Activated T-helper 1 cell treated with anti-CD3 and anti-CD28 coated beads, Interleukin-12 subunit alpha, Interleukin-12 subunit beta, Interleukin-2, Interleukin-4 antibody, amounts not matched to agents 30 ng/mL and 10 ng/mL and 1 ng/mL, durations not matched to agents 14 hours and 24 hours and 36 hours (primary cell): Measurements from ENCODE around the gene RGS3. TPM values are rescaled to one million over a fixed set of nuclear protein-coding genes. Genes with fewer than 3 reads are reported as not detected.

ENCODE experiments used
- DNase-seq: peaks from one replicate; pipeline ENCODE4 v3.0.0; 2021; ENCODE audit warnings: low spot score
- H3K27ac Mint-ChIP-seq: one replicate; pipeline ENCODE4 v1.8.0; 2021; ENCODE audit warnings: mild to moderate bottlenecking, mixed read lengths
- H3K27me3 Mint-ChIP-seq: one replicate; pipeline ENCODE4 v1.8.0; 2022; ENCODE audit warnings: mild to moderate bottlenecking, moderate library complexity, mixed read lengths; ENCODE audit not compliant: insufficient read depth
- H3K36me3 Mint-ChIP-seq: one replicate; pipeline ENCODE4 v1.8.0; 2021; ENCODE audit warnings: low read depth, mixed read lengths
- H3K4me1 Mint-ChIP-seq: one replicate; pipeline ENCODE4 v1.8.0; 2021; ENCODE audit warnings: low read depth, mixed read lengths
- H3K4me3 Mint-ChIP-seq: one replicate; pipeline ENCODE4 v1.8.0; 2021; ENCODE audit warnings: mild to moderate bottlenecking, moderate library complexity, mixed read lengths
- H3K9me3 Mint-ChIP-seq: one replicate; pipeline ENCODE4 v1.8.0; 2021; ENCODE audit warnings: mixed read lengths
- intact Hi-C: fragments of 100-400 bp; cut with micrococcal nuclease; formaldehyde crosslinking; loops from one replicate; pipeline ENCODE4 v1.15.1; 2024
- total RNA-seq: library from RNA; stranded (reverse); gene quantifications from 2 replicates; pipeline ENCODE4 v1.2.3, GENCODE V29; 2022

The RGS3 gene
- total RNA-seq, 1 donor from 2014 or later = 128 TPM

DNA sequence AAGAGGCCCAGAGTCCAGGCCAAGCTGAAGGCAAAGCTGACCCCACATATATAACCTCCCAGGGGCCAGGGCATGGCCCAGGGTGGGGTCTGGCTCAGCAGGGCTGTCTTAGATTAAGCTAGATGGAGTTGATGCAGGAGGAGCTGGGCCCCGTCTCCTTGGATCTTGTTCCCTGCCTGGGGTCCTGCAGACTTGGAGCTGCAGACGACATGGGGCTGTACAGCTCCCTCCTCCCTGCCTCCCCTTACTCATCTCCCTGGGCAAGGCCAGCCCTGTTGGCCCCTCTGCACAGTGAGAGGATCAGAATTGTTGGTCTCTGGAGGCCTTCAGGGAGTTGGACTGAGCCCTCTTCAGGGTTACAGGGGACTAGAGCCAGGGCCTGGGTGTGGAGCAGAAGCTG lies 134.9 kb downstream of the RGS3 start:
- Mint-ChIP-seq H3K9me3 (no peaks in the 10 kb centered on the region), H3K4me3 (no peak overlapping the region), H3K27ac (no peak overlapping the region), H3K27me3 (no peaks in the 10 kb centered on the region), H3K36me3 (peaks cover 18% of the 10 kb centered on the region), H3K4me1 (peaks cover 5% of the 10 kb centered on the region)
- intact Hi-C loops = no loop called here
- DNase-seq = no peak

DNA sequence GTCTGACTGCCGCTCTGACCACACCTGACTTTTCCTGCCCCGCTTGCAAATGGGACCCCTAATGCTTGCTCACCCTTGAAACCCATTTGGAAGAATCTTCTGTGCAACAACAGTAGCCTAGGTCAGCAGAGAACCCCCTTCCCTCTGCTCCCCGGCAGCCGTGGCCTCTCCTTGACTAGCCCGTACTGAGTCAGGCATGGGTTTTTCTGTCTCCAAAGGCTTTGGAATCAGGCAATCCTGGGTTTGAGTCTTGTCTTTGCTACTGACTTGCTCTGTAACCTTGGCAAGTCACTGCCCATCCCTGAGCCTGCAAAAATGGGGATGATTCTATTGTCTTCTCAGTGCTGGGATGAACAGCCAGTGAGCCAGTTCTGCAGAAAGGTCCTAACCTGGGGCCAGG lies 135.4 kb downstream of the RGS3 start:
- H3K4me3 Mint-ChIP-seq = no peak overlapping the region

DNA sequence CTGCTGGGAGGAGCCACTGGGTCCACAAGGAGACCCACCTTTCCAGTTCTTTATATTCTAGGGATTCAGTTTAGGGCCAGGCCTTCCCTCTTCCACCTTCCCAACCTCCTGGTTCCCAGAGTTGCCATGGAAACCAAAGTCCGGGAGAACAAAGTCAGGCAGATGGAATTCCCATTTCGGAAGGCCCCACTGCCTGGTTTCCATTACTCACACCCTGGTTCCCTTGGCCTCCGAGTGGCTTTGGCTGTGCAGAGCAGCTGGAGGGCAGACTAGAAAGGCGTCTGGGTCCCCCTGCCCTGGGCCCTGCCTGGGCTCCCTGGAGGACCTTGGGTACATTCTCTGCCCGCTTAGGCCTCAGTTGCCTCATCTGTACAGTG lies 136.1 kb downstream of the RGS3 start:
- H3K27me3 Mint-ChIP-seq = no peaks in the 10 kb centered on the region
- no peaks in the 10 kb centered on the region for H3K9me3 Mint-ChIP-seq
- peaks cover 5% of the 10 kb centered on the region for H3K4me1 Mint-ChIP-seq
- H3K4me3 Mint-ChIP-seq = no peak overlapping the region
- peak overlapping the region; percentile 34 for H3K27ac Mint-ChIP-seq
- DNase-seq = no peak
- peaks cover 18% of the 10 kb centered on the region for H3K36me3 Mint-ChIP-seq
- intact Hi-C loops = no loop called here

More for the DNA sequence above, 135.4 kb downstream of the RGS3 start:
- DNase-seq = no peak
- no peaks in the 10 kb centered on the region for H3K27me3 Mint-ChIP-seq
- intact Hi-C loops = no loop called here
- H3K9me3 Mint-ChIP-seq = no peaks in the 10 kb centered on the region
- peaks cover 5% of the 10 kb centered on the region for H3K4me1 Mint-ChIP-seq
- no peak overlapping the region for H3K27ac Mint-ChIP-seq
- H3K36me3 Mint-ChIP-seq = peaks cover 18% of the 10 kb centered on the region

DNA sequence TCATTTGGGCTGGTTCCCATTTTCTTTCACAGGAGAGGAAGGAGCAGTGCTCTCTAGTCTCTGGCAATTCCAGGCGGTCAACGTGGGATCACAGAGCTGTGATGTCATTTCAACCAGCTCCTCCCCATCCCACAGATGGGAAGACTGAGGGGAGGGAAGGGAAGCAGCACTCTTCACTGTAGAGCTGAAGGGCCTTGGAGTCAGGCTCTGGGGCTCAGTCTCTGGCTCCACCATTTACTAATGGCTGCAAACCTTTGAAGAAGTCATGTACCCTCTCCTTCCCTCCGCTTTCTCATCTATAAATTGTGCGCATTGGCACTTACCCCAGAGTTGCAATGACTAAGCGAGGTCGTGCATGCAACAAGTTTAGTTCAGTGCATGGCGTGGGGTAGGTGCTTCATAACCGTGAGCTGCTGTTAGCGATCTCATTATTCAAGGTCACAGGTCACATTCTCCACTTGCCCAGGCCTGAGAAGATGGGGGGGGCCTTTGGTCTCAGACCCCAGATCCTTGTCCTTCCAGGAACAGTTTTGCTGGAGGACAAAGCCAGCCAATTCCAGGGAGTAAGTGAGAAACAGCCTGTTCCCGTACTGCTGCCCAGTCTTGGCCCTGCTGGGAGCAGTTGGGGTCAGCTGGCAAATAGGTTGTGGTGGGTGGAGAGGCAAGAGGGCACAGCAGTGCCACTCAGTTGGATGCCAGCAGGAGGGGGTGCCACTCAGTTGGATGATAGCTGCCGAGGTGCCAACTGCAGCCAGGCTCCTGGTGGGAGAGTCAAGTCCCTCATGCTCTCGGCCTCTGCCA lies 136.7 kb downstream of the RGS3 start:
- Mint-ChIP-seq H3K27ac (peak overlapping the region; percentile 34), H3K4me3 (no peak overlapping the region), H3K27me3 (no peaks in the 10 kb centered on the region), H3K4me1 (peaks cover 5% of the 10 kb centered on the region), H3K9me3 (no peaks in the 10 kb centered on the region), H3K36me3 (peaks cover 18% of the 10 kb centered on the region)
- intact Hi-C loops = no loop called here
- no peak for DNase-seq

DNA sequence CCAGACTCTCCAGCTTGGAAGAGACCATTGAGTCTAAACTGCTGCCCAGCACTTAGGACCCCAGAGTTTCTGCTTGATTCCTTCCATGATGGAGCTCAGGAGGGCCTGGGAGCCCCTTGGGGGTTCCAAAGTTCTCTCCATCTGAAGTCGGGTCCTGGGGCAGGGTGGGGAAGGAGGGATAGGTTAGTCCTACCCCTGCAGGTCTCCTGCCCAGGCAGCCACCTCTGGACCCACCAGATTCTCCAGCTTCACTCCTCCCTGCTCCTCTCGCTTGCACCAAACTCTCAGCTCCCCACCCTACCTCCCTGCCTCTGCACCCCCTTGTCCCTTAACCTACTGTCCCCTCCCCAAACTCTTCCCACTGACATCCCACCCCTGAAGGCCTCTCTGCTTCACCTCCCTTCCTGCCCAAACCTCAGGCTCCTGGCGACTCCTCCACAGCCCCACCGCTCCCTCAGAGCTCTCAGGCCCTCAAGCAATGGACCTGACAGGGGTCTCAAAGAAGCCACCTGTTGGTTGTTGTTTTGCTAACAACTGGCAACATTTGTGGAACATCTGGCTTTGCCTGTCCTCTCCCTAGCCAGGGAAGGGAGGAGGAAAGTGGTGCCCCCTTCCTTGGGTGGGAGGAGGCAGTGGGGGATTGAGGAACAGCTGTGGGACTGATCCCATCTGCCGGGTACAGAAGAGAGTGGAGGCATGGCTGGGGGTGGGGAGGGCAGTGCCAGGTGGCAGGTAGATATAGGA lies 137.5 kb downstream of the RGS3 start:
- Mint-ChIP-seq H3K9me3 (no peaks in the 10 kb centered on the region), H3K27me3 (no peaks in the 10 kb centered on the region), H3K36me3 (peaks cover 14% of the 10 kb centered on the region), H3K4me3 (no peak overlapping the region), H3K27ac (peak overlapping the region; percentile 23), H3K4me1 (peaks cover 5% of the 10 kb centered on the region)
- intact Hi-C loops = no loop called here
- no peak for DNase-seq

DNA sequence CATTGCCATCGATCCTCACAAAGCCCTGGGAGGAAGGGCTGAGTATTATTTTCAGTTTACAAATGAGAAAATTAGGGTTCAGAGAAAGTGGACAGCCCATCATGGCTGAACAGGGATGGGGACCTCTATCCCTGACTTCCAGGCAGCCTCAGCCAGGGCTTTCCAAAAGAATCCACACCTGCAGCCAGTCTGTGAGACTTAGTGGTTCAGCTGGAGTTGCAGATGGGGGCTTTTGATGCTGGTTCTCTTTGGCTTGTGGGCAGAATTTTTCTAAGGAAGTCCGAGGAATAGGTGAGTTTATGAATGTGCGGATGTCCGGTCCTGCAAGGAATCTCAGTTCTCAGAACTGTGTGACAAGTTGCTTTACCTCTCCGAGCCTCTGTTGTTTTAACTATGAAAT lies 138.1 kb downstream of the RGS3 start:
- DNase-seq = no peak
- Mint-ChIP-seq H3K9me3 (no peaks in the 10 kb centered on the region), H3K36me3 (peaks cover 10% of the 10 kb centered on the region), H3K27me3 (no peaks in the 10 kb centered on the region), H3K27ac (no peak overlapping the region), H3K4me1 (peaks cover 5% of the 10 kb centered on the region), H3K4me3 (no peak overlapping the region)
- intact Hi-C loops = loop anchor here (1.0 kb wide), 1 partner anchor 8 kb away; no protein-coding TSS in a partner anchor

DNA sequence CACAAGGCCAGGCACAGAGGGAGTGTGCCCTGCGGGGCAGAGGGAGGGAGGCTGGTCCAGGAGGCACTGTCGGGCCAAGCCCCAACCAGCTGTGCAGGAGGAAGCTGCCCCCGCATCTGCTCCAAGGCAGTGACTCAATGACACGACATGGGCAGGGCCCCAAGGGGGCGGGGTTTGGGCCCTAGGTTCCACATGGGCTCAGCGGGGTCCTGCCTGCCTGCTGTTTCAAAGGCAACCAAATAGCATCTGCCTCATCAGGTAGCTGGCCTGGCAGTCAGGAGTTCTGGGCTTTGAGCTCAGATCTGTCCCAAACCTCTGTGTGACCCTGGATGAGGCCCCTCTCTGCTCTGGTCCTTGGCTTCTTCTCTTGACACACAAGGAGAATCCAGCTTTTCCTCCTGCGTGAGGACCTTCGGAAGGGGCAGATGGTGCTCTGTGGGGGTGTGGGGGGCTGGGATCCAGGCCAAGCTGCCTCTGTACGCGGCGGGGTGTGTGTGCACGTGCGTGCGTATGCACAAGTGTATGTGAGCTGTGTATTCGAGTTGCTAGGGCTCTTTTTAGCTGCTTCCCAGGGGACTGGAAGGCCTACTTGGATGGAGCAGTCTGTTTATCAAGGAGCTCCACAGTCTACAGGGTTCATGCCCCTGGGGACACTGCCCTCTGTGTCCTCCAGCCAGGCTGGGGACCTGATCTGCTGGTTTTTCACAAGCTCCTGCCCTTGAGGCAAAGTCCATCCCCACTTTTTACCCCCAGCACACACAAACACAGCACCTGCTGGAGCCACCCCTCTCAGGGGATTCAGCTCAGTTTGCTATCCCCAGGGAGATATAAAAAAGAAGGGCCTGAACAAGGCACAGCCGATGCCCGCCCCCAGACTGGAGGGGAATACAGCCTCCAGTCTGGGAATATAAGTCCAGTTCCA lies 138.9 kb downstream of the RGS3 start:
- no peak overlapping the region for H3K4me3 Mint-ChIP-seq
- peaks cover 8% of the 10 kb centered on the region for H3K36me3 Mint-ChIP-seq
- no peaks in the 10 kb centered on the region for H3K9me3 Mint-ChIP-seq
- H3K4me1 Mint-ChIP-seq = peaks cover 5% of the 10 kb centered on the region
- DNase-seq = no peak
- intact Hi-C loops = loop anchor here (1.0 kb wide), 1 partner anchor 9 kb away; no protein-coding TSS in a partner anchor
- no peak overlapping the region for H3K27ac Mint-ChIP-seq
- no peaks in the 10 kb centered on the region for H3K27me3 Mint-ChIP-seq

DNA sequence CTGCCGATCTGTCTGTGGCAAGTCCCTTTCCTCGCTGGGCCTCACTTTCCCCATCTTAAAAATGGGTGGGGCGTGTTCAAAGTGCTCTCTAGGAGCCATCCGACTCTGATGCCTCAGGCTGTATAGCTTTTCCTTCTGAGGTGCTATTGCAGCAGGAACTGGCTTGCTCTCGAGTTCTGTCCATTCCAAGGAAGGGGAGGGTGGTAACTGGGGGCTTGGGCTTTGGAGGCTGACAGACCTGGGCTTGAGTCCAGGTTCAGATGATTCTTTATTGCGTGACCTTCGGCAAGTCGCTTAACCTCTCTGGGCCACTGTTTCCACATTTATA lies 139.5 kb downstream of the RGS3 start:
- Mint-ChIP-seq H3K4me3 (no peak overlapping the region), H3K27me3 (no peaks in the 10 kb centered on the region), H3K36me3 (peaks cover 7% of the 10 kb centered on the region), H3K4me1 (peaks cover 5% of the 10 kb centered on the region), H3K27ac (no peak overlapping the region), H3K9me3 (no peaks in the 10 kb centered on the region)
- DNase-seq = no peak
- intact Hi-C loops = no loop called here

DNA sequence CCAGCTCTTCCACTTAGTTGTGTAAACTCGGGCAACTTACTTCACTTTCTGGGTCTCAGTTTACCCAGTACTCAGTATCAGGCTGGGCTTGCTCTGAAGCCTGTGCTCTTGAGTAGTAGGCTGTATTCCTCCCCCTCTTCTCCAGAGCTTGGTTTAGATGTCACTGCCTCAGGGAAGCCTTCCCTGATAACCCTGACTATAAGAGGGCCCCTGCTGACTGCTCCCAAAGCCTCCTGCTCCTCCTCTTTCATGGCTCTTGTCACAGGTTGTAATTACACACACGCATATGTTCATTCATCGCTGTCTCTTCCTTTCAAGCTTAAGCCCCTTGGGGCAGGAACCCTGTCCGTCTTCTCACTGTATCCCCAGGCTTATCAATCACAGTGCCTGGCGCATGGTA lies 140.2 kb downstream of the RGS3 start:
- intact Hi-C loops = no loop called here
- Mint-ChIP-seq H3K27ac (no peak overlapping the region), H3K4me1 (peaks cover 5% of the 10 kb centered on the region), H3K9me3 (no peaks in the 10 kb centered on the region), H3K36me3 (peaks cover 3% of the 10 kb centered on the region), H3K4me3 (no peak overlapping the region), H3K27me3 (no peaks in the 10 kb centered on the region)
- DNase-seq = no peak

DNA sequence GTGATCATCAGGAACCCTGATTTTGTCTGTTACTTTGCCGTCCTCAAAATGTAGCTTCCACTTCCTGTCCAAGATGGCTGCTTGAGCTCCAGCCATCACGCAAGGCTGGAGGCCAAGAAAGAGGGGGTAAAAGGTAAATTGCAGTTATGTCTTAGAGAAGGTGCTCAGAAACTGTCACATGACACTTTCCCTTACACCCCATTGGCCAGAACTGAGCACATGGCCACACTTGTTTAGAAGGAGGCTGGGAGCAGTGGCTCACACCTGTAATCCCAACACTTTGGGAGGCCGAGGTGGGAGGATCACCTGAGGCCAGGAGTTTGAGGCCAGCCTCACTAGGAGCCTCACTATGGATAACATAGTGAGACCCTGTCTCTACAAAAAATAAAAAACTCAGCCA lies 140.9 kb downstream of the RGS3 start:
- H3K4me1 Mint-ChIP-seq = peaks cover 5% of the 10 kb centered on the region
- H3K9me3 Mint-ChIP-seq = no peaks in the 10 kb centered on the region
- H3K27ac Mint-ChIP-seq = no peak overlapping the region
- peaks cover under 1% of the 10 kb centered on the region for H3K27me3 Mint-ChIP-seq
- H3K4me3 Mint-ChIP-seq = no peak overlapping the region
- intact Hi-C loops = no loop called here
- no peaks in the 10 kb centered on the region for H3K36me3 Mint-ChIP-seq
- DNase-seq = no peak

DNA sequence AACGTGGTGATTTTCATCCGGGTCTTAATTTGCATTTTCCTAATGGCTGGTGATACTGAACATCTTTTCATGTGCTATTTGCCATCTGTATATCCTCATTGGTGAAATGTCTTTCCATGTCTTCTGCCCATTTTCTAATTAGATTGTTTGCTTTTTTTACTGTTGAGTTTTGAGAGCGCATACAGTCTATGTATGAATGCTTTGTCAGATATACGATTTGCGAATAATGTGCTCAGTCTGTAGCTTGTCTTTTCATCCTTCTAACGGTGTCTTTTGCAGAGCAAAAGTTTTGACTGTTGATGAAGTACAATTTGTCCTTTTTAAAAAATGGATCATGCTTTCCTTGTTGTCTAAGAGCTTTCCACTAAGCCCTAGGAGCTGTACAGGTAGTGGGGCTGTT lies 143.0 kb downstream of the RGS3 start:
- Mint-ChIP-seq H3K27me3 (peaks cover 2% of the 10 kb centered on the region), H3K4me1 (peaks cover 5% of the 10 kb centered on the region), H3K4me3 (no peak overlapping the region), H3K9me3 (no peaks in the 10 kb centered on the region), H3K27ac (no peak overlapping the region), H3K36me3 (no peaks in the 10 kb centered on the region)
- DNase-seq = no peak
- intact Hi-C loops = no loop called here

DNA sequence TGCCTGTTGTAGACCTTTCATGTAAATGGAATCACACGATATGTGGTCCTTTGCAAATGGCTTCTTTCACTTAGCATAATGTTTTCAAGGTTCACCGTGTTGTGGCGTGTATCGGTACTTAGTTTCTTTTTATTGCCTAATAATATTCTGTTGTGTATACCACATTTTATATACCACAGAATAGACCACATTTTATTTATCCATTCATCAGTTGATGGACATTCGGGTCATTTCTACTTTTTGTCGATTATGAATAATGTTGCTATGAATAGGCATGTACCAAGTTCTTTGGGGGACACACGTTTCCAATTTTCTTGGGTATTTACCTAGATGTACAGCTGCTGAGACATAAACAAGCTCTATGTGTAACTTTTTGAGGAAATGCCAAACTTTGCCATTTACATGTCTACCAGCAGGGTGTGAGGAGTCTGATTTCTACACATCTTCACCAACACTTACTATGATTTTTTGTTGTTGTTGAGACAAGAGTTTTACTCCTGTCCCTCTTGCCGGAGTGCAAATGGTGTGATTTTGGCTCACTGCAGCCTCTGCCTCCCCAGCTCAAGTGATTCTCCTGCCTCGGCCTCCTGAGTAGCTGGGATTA lies 144.7 kb downstream of the RGS3 start:
- H3K36me3 Mint-ChIP-seq = no peaks in the 10 kb centered on the region
- H3K4me3 Mint-ChIP-seq = no peak overlapping the region
- no peaks in the 10 kb centered on the region for H3K9me3 Mint-ChIP-seq
- H3K27me3 Mint-ChIP-seq = peaks cover 2% of the 10 kb centered on the region
- no peak overlapping the region for H3K27ac Mint-ChIP-seq
- no peaks in the 10 kb centered on the region for H3K4me1 Mint-ChIP-seq
- intact Hi-C loops = no loop called here
- no peak for DNase-seq
